ENCODE data around the gene PWP2. TPM values are rescaled to one million over a fixed set of nuclear protein-coding genes. Genes with fewer than 3 reads are reported as not detected.
"Not testable (repeated sequence)": the region's sequence is repeated elsewhere in the genome, so short reads cannot be mapped to it uniquely, and the experiment has no call there.

The PWP2 gene
- 10 to 100 TPM in 1 of 4 donors, 1 to 10 TPM in 3; 5.4 to 18.3 (median 6.6) TPM for total RNA-seq

GRCh38 chr21:44107026-44107501, at the start of gene PWP2:
Gene PWP2 (plus strand): TSS chr21:44107399. CDS start chr21:44107417, 18 bp downstream.
- H3K4me3 ChIP-seq = peak within 1 kb of the TSS; percentile 32 to 61 (median 40)
- WGBS, 2 donors = no CpG with 5 or more reads among the region's 66 CpGs
- H3K36me3 ChIP-seq; H3K4me1 ChIP-seq; intact Hi-C loops (cut with DNase I); H3K9me3 ChIP-seq; H3K27me3 ChIP-seq; DNase-seq: not testable (repeated sequence)
- H3K27ac ChIP-seq = peak within 1 kb of the TSS in 3 of 4 donors; percentile 47 to 68 (median 61)

DNA sequence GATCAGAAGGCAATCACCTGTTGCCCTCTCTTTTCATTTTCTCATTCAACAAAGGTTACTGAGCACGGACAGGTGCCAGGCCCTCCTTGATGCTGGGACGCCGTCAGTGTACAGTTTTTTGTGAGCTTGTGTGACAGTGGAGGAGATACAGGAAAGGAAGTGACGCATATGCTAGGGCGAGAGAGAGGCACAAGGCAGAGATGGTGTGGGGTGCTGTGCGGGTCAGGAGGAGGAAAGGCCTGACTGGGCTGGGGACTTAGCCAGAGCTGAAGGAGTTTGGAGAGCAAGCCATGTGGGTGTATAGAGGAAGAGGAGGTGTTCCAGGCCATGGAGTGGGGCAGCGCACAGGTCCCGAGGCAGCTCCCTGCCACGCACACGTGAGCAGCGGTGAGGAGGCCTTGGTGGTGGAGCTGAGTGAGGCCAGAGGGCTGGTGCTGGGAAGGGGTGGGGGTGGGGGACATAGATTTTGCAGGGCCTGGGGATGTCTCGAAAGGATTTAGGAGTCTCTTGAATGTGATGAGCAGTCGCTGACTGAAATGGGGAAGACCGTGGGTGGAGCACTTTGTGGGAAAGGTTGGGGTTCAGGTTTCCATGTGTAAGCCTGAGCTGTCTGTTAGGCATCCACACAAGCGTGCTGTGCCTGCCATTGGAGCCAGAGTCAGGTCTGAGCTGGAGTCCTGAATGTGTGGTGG, 49.1 kb upstream of the PWP2 start:
- WGBS, 2 donors = 91 to 95% methylated on average over 14 to 15 of the region's 15 CpGs
- intact Hi-C loops (cut with DNase I) = no loop called here
- H3K9me3 ChIP-seq = no peaks in the 10 kb centered on the region
- no peak overlapping the region for H3K27ac ChIP-seq
- H3K4me1 ChIP-seq = no peaks in the 10 kb centered on the region
- no peaks in the 10 kb centered on the region for H3K27me3 ChIP-seq
- peaks cover 0 to 98% (median 20%) of the 10 kb centered on the region in 3 donors for H3K36me3 ChIP-seq
- no peak for DNase-seq
- no peak for TF ChIP-seq POLR2A (IDR thresholded peaks at IDR 0.05)
- TF ChIP-seq CTCF (IDR thresholded peaks at IDR 0.05) = no peak
- H3K4me3 ChIP-seq = no peak overlapping the region

- TF ChIP-seq CTCF (IDR thresholded peaks at IDR 0.05) (no peak), POLR2A (IDR thresholded peaks at IDR 0.05) (no peak)
- no peaks in the 10 kb centered on the region for H3K9me3 ChIP-seq
- no peaks in the 10 kb centered on the region for H3K27me3 ChIP-seq
- WGBS, 2 donors = 92% methylated on average over 12 of the region's 12 CpGs
- H3K4me3 ChIP-seq = no peak overlapping the region
- no peak for DNase-seq
- no peak overlapping the region for H3K27ac ChIP-seq
- no peaks in the 10 kb centered on the region for H3K4me1 ChIP-seq
- intact Hi-C loops (cut with DNase I) = no loop called here
- H3K36me3 ChIP-seq = peaks cover 0 to 98% (median 24%) of the 10 kb centered on the region in 3 donors
These were observed 48.6 kb upstream of the PWP2 start for GRCh38 chr21:44058652-44058964.

GRCh38 chr21:44058981-44059380, 48.2 kb upstream of the PWP2 start:
- H3K27me3 ChIP-seq = no peaks in the 10 kb centered on the region
- no peak overlapping the region for H3K27ac ChIP-seq
- intact Hi-C loops (cut with DNase I) = no loop called here
- TF ChIP-seq CTCF (IDR thresholded peaks at IDR 0.05) (no peak), POLR2A (IDR thresholded peaks at IDR 0.05) (no peak)
- no peak for DNase-seq
- H3K9me3 ChIP-seq = no peaks in the 10 kb centered on the region
- H3K4me3 ChIP-seq = no peak overlapping the region
- no peaks in the 10 kb centered on the region for H3K4me1 ChIP-seq
- 85 to 92% methylated on average over 17 of the region's 17 CpGs for WGBS, 2 donors
- peaks cover 0 to 98% (median 28%) of the 10 kb centered on the region in 3 donors for H3K36me3 ChIP-seq

DNA sequence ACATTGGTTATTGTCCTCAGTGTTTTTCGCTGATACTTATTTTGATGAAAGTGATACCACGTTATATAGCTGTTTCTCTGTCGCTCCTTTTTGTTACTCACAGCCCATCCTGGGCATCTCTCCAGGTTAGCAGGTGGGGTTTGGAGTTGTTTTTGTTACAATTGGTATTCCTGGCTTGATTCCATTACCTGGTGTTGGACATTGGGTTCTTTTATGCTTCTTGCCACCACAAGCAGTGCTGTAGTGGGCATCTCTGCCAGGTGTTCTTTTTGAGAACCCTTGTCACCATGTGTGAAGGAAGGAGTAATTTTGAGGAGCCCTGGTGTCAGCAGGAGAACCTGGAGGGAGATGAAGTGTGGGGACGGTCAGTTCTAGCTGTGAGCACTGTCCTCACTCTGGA, 47.5 kb upstream of the PWP2 start:
- 85 to 89% methylated on average over 3 to 4 of the region's 4 CpGs for WGBS, 2 donors
- TF ChIP-seq POLR2A (IDR thresholded peaks at IDR 0.05) = no peak
- TF ChIP-seq CTCF (IDR thresholded peaks at IDR 0.05) = no peak
- Histone ChIP-seq H3K27me3 (no peaks in the 10 kb centered on the region), H3K4me3 (no peak overlapping the region), H3K27ac (no peak overlapping the region), H3K4me1 (no peaks in the 10 kb centered on the region), H3K9me3 (no peaks in the 10 kb centered on the region), H3K36me3 (peaks cover 0 to 100% (median 28%) of the 10 kb centered on the region in 3 donors)
- intact Hi-C loops (cut with DNase I) = no loop called here
- no peak for DNase-seq

Data from esophagus squamous epithelium (tissue), 5 donors.